ENCODE measurements around the gene PSMB3. TPM values are rescaled to one million over a fixed set of nuclear protein-coding genes. Genes with fewer than 3 reads are reported as not detected.

Gene PSMB3
- total and polyA plus RNA-seq, 9 of the 15 experiments (the other 6 are each of a cell fraction or from before 2014, with no cell fraction given), result 460 to 2,775 (median 574) TPM

DNA sequence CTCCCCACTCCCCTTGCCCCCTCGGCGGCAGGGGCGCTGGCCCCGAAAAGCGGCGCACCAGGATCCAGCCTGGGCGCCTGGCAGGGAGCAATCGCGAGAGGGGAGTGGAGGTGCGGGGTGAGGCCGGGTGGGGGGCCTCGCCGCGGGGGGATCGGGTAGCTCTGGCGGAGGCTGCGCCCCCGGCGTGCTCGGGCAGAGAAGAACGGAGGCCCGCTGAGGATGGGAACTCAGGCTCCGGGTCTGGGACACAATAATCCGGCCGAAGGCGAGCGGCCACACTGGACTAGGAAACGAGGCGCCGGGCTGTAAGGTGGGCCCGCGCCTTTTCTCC is 3.7 kb upstream of the PSMB3 start (continued):
- TF ChIP-seq HMGN3 (IDR thresholded peaks at IDR 0.05; ENCODE audit: borderline replicate concordance, extremely low read depth, insufficient read length, low read depth, low read length) (no peak), ARID2 (IDR thresholded peaks at IDR 0.05) (no peak), EP400 (IDR thresholded peaks at IDR 0.05) (no peak), SIN3A (IDR thresholded peaks at IDR 0.05; ENCODE audit: borderline replicate concordance in 2 of 2, control insufficient read depth in 1 of 2, low read depth in 2 of 2, low read length in 2 of 2) (0 out of 4 replicates have a peak, but pooled peaks of 1 of the 2 experiments have one; percentile 6), GTF2F1 (IDR thresholded peaks at IDR 0.05; ENCODE audit: low read depth, low read length) (no peak), NELFE (IDR thresholded peaks at IDR 0.05; ENCODE audit: insufficient read depth, insufficient read length) (no peak), NONO (IDR thresholded peaks at IDR 0.05; ENCODE audit: low read depth in 2 of 2, low read length in 1 of 2) (no peak), WHSC1 (IDR thresholded peaks at IDR 0.05; ENCODE audit: low read length) (no peak), SMARCA4 (IDR thresholded peaks at IDR 0.05) (no peak)
- TF ChIP-seq, protein P1, sequence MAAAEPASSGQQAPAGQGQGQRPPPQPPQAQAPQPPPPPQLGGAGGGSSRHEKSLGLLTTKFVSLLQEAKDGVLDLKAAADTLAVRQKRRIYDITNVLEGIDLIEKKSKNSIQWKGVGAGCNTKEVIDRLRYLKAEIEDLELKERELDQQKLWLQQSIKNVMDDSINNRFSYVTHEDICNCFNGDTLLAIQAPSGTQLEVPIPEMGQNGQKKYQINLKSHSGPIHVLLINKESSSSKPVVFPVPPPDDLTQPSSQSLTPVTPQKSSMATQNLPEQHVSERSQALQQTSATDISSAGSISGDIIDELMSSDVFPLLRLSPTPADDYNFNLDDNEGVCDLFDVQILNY (CRISPR knock-in tag; IDR thresholded peaks at IDR 0.05), result no peak

Measured in K562 (cell line).